ENCODE data around the gene TFEB.

TFEB gene

GRCh38 chr6:41763470-41763869 lies 28.1 kb upstream of the TFEB start:
- no peak for DNase-seq

- no peak for DNase-seq
Measured at GRCh38 chr6:41759905-41760579, 24.6 kb upstream of the TFEB start.

GRCh38 chr6:41759106-41759904 lies 23.9 kb upstream of the TFEB start:
- DNase-seq = no peak

- no peak for DNase-seq
Measured at GRCh38 chr6:41758641-41759035, 23.2 kb upstream of the TFEB start.

GRCh38 chr6:41757931-41758640 lies 22.7 kb upstream of the TFEB start:
- DNase-seq = no peak

- no peak for DNase-seq
Measured at GRCh38 chr6:41757271-41757670, 21.9 kb upstream of the TFEB start.

- no peak for DNase-seq
Measured at GRCh38 chr6:41756354-41756753, 20.9 kb upstream of the TFEB start.

GRCh38 chr6:41755895-41756294 lies 20.5 kb upstream of the TFEB start:
- DNase-seq = no peak

- no peak for DNase-seq
Measured at GRCh38 chr6:41750374-41750773, 15.0 kb upstream of the TFEB start.

- no peak for DNase-seq
Measured at GRCh38 chr6:41748542-41748941, 13.1 kb upstream of the TFEB start.

GRCh38 chr6:41748102-41748477 lies 12.7 kb upstream of the TFEB start:
- DNase-seq = no peak

GRCh38 chr6:41747256-41748101 lies 12.1 kb upstream of the TFEB start, which contains the start of gene PGC:
PGC (minus strand) TSS chr6:41747397; CDS start chr6:41747334, 63 bp downstream.
- DNase-seq = no peak

GRCh38 chr6:41746107-41746506 lies 10.7 kb upstream of the TFEB start:
- no peak for DNase-seq

- DNase-seq = no peak
Measured at GRCh38 chr6:41744236-41744787, 8.9 kb upstream of the TFEB start.

GRCh38 chr6:41743406-41744235 lies 8.2 kb upstream of the TFEB start:
- no peak for DNase-seq

- DNase-seq = no peak
Measured at GRCh38 chr6:41741625-41742490, 6.5 kb upstream of the TFEB start.

GRCh38 chr6:41740366-41741162 lies 5.2 kb upstream of the TFEB start:
- no peak for DNase-seq

- no peak for DNase-seq
Measured at GRCh38 chr6:41739041-41739440, 3.6 kb upstream of the TFEB start.

- no peak for DNase-seq
Measured at GRCh38 chr6:41737591-41738130, 2.3 kb upstream of the TFEB start.

Data from CD4-positive, alpha-beta T cell treated with Interleukin-21 for 1 hour (primary cell).